ENCODE measurements around the gene DCTPP1. TPM values are rescaled to one million over a fixed set of nuclear protein-coding genes. Genes with fewer than 3 reads are reported as not detected.

DCTPP1 gene
- total and polyA plus RNA-seq, 2 of the 13 experiments (the other 11 are each of a cell fraction or from before 2014, with no cell fraction given): 54.8 to 74.4 TPM

- TF ChIP-seq ZBTB4 (CRISPR knock-in tag; IDR thresholded peaks at IDR 0.05; ENCODE audit: borderline replicate concordance) (peak; percentile 66; the same call in 1 of the 2 replicates), SRF (IDR thresholded peaks at IDR 0.05; ENCODE audit: low read depth, low read length) (no peak), ZNF672 (CRISPR knock-in tag; IDR thresholded peaks at IDR 0.05) (no peak), ZNF7 (CRISPR knock-in tag; IDR thresholded peaks at IDR 0.05) (no peak), ZNF280D (CRISPR knock-in tag; IDR thresholded peaks at IDR 0.05) (peak; percentile 100), ZFP36L1 (CRISPR knock-in tag; IDR thresholded peaks at IDR 0.05) (no peak), RBM39 (IDR thresholded peaks at IDR 0.05; ENCODE audit: low read depth, low read length, poor library complexity, severe bottlenecking) (no peak), TAF1 (CRISPR knock-in tag; IDR thresholded peaks at IDR 0.05) (peak; percentile 37; the same call in 1 of the 2 replicates), ZBTB37 (CRISPR knock-in tag; IDR thresholded peaks at IDR 0.05) (0 out of 2 replicates have a peak, but pooled peaks have one; percentile 61), DNMT1 (CRISPR knock-in tag; IDR thresholded peaks at IDR 0.05) (no peak), ZSCAN5A (CRISPR knock-in tag; IDR thresholded peaks at IDR 0.05; ENCODE audit: borderline replicate concordance) (0 out of 2 replicates have a peak, but pooled peaks have one; percentile 41), SKIL (CRISPR knock-in tag; IDR thresholded peaks at IDR 0.05; ENCODE audit: borderline replicate concordance) (peak; percentile 78; the same call in 1 of the 2 replicates), REXO4 (CRISPR knock-in tag; IDR thresholded peaks at IDR 0.05; ENCODE audit: borderline replicate concordance) (no peak), CSRNP1 (CRISPR knock-in tag; IDR thresholded peaks at IDR 0.05) (no peak)
These were observed 17.8 kb upstream of the DCTPP1 start (continued) for GRCh38 chr16:30447512-30448226.

All from HepG2 (cell line).